ENCODE data around the gene PRKAB2. TPM values are rescaled to one million over a fixed set of nuclear protein-coding genes. Genes with fewer than 3 reads are reported as not detected.
"Not testable (repeated sequence)": the region's sequence is repeated elsewhere in the genome, so short reads cannot be mapped to it uniquely, and the experiment has no call there.

The PRKAB2 gene
- total and polyA plus RNA-seq, 9 donors = 7.8 to 19.6 (median 13.4) TPM

DNA sequence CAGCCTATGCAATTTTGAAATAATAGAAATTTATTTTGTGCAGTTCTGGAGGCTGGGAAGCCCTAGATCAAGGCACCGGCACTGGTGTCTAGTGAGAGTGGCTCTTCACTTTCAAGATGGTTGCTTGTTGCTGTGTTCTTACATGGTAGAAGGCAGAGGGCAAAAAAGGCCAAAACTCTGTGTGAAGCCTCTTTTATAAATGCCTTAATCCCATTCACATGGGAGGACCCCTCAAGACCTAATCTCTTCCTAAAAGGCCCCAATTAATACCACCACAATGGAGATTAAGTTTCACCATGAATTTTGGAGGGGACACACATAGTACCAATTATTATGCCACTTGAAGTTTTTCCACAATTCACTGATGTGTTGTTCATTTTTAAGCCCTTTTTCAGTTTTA is 21.0 kb downstream of the PRKAB2 start:
- intact Hi-C loops (cut with DNase I) = no loop called here
- H3K36me3 ChIP-seq = no peaks in the 10 kb centered on the region
- no peaks in the 10 kb centered on the region for H3K27me3 ChIP-seq
- no peak for DNase-seq
- H3K4me1 ChIP-seq (ENCODE audit: insufficient read depth) = no peaks in the 10 kb centered on the region
- 95 to 100% (median 97%) methylated on average over 1 of the region's 1 CpG for WGBS, 3 donors
- no peak overlapping the region for H3K4me3 ChIP-seq
- no peak overlapping the region for H3K27ac ChIP-seq
- TF ChIP-seq, protein P1, sequence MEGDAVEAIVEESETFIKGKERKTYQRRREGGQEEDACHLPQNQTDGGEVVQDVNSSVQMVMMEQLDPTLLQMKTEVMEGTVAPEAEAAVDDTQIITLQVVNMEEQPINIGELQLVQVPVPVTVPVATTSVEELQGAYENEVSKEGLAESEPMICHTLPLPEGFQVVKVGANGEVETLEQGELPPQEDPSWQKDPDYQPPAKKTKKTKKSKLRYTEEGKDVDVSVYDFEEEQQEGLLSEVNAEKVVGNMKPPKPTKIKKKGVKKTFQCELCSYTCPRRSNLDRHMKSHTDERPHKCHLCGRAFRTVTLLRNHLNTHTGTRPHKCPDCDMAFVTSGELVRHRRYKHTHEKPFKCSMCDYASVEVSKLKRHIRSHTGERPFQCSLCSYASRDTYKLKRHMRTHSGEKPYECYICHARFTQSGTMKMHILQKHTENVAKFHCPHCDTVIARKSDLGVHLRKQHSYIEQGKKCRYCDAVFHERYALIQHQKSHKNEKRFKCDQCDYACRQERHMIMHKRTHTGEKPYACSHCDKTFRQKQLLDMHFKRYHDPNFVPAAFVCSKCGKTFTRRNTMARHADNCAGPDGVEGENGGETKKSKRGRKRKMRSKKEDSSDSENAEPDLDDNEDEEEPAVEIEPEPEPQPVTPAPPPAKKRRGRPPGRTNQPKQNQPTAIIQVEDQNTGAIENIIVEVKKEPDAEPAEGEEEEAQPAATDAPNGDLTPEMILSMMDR (IDR thresholded peaks at IDR 0.05) = no peak
- TF ChIP-seq POLR2A (IDR thresholded peaks at IDR 0.05) (no peak), EP300 (IDR thresholded peaks at IDR 0.05) (no peak)
- H3K9me3 ChIP-seq = no peaks in the 10 kb centered on the region

DNA sequence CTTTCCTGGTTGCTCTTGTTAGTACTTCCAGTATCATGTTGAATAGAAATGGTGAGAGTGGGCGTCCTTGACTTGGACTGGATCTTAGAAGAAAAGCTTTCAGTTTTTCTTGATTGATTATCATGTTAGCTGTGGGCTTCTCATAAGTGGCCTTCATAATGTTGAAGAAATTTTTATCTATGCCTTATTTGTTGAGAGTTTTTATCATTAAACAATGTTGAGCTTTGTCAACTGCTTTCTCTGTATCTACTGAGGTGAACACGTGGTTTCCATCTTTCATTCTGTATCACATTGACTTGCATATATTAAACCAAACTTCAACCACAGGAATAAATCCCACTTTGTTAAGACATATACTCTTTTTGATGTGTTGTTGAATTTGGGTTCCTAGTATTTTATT is 29.4 kb downstream of the PRKAB2 start:
- intact Hi-C loops (cut with DNase I) = no loop called here
- no peak overlapping the region for H3K27ac ChIP-seq
- H3K9me3 ChIP-seq = no peaks in the 10 kb centered on the region
- H3K36me3 ChIP-seq = no peaks in the 10 kb centered on the region
- H3K4me3 ChIP-seq = no peak overlapping the region
- DNase-seq = no peak
- WGBS, 3 donors = 57 to 76% (median 60%) methylated on average over 2 of the region's 2 CpGs
- no peaks in the 10 kb centered on the region for H3K4me1 ChIP-seq (ENCODE audit: insufficient read depth)
- H3K27me3 ChIP-seq = no peaks in the 10 kb centered on the region
- TF ChIP-seq POLR2A (IDR thresholded peaks at IDR 0.05) = no peak
- no peak for TF ChIP-seq EP300 (IDR thresholded peaks at IDR 0.05)
- TF ChIP-seq, protein P1 (IDR thresholded peaks at IDR 0.05) = no peak

DNA sequence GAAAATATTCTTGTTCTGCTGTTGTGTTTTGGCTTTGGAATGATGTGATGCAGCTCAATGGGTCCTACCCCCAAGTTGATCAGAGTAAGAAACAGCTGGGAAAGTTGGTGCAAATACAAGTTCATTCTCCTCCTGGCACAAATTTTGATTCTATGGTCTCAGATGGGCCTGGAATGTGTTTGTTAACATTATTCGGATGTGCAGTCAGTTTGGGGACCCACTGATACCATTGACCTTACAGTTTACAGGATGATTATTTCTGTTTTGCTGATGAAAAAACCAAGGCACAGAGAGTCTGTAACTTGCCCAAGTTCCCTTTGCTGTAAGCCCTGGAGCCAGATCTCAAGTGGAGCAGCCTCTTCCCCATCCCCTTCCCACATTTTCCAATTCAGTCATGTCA is 41.5 kb downstream of the PRKAB2 start:
- 57 to 64% (median 64%) methylated on average over 1 of the region's 1 CpG for WGBS, 3 donors
- DNase-seq; H3K27me3 ChIP-seq; H3K4me3 ChIP-seq; intact Hi-C loops (cut with DNase I); H3K36me3 ChIP-seq; H3K9me3 ChIP-seq; H3K27ac ChIP-seq; H3K4me1 ChIP-seq (ENCODE audit: insufficient read depth): not testable (repeated sequence)

DNA sequence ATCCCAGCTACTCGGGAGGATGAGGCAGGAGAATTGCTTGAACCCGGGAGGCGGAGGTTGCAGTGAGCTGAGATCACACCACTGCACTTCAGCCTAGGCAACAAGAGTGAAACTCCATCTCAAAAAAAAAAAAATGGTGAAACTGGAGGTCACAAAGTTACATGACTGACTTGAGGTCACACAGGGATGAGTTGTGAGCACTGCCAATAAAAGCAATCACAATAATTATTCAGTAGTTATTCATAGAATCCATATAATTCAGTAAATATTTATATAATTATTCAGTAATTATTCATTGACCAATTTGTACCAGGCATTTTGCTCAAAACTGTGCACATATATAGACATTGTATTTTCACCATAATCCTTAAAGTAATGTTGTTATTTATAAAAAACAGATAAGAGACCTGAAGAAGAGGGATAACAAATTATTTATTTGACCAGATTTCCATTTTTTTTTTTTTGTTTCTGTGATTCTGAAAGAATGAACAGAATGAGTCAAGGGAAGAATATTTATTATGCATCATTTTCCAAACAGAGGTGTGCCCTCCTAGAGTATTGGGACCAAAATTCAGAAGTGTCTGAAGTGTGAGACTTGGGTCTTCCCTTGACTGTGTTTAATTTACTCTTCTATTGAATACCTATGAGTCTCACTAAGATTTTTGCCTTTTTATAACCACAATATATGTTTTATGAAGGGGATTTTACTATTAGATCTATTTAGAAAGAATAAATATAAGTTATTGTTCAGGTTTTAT is 43.0 kb downstream of the PRKAB2 start:
- intact Hi-C loops (cut with DNase I) = no loop called here
- Histone ChIP-seq H3K9me3 (no peaks in the 10 kb centered on the region), H3K27me3 (no peaks in the 10 kb centered on the region), H3K27ac (no peak overlapping the region), H3K4me3 (no peak overlapping the region), H3K36me3 (no peaks in the 10 kb centered on the region), H3K4me1 (ENCODE audit: insufficient read depth) (no peaks in the 10 kb centered on the region)
- TF ChIP-seq, protein P1 (IDR thresholded peaks at IDR 0.05) = no peak
- no peak for TF ChIP-seq POLR2A (IDR thresholded peaks at IDR 0.05)
- no peak for TF ChIP-seq EP300 (IDR thresholded peaks at IDR 0.05)
- no peak for DNase-seq
- 87 to 92% (median 91%) methylated on average over 3 of the region's 3 CpGs for WGBS, 3 donors

DNA sequence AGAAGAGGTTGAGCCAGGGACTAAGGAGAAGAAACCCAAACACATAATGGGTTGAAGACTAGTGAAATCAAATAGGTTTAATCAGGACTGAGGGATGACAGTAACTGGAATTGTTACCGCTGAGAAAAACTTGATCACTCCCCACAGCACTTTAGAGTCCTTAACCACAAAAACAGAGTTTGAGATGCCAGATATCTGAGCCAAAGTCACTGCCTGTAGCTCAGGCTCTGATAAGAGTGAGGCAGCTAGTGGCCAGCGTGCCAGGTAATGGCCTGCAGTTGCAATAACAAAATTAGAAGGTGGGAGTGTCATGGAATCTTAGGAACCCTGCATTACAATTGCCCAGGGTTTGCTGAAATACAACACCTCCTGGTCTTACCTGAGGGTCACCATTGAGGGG is 48.0 kb downstream of the PRKAB2 start:
- Histone ChIP-seq H3K27me3 (no peaks in the 10 kb centered on the region), H3K27ac (no peak overlapping the region), H3K4me3 (no peak overlapping the region), H3K4me1 (ENCODE audit: insufficient read depth) (no peaks in the 10 kb centered on the region), H3K36me3 (no peaks in the 10 kb centered on the region), H3K9me3 (no peaks in the 10 kb centered on the region)
- 58 to 68% (median 63%) methylated on average over 2 of the region's 2 CpGs for WGBS, 3 donors
- no peak for TF ChIP-seq EP300 (IDR thresholded peaks at IDR 0.05)
- TF ChIP-seq POLR2A (IDR thresholded peaks at IDR 0.05) = no peak
- TF ChIP-seq, protein P1 (IDR thresholded peaks at IDR 0.05) = no peak
- intact Hi-C loops (cut with DNase I) = no loop called here
- no peak for DNase-seq
